HG03196 (cell line): ENCODE results near the gene GABRG3.

Experiments used
- ATAC-seq: cut with Tn5 transposase; IDR thresholded peaks from one replicate; pipeline ENCODE4 v1.9.1; 2021; ENCODE audit not compliant: unreplicated experiment

Gene GABRG3

DNA sequence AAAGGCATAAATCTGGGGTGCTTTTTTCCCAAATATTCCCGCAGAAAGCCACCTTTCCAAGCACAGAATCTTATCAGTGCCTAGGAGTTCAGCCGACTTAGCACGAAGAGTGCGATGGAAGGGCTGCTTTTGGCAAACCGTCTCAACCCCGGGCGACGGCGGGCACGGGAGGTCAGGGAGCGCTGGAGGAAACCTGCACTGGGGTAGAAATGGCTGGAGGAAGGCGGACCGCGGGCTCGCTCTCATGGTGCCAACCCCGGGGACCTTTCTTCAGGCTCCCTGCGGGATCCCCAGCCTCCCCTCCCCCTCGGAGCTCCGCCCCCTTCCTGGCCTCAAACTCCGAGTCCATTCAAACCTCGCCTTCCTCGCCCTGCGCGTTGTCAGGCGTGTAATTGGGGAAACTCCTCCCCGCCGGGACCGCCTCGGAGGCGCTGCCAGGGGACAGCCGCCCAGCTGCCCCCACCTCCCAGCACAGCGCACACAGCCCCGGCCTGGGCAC is at the start of gene GABRG3:
GABRG3 (plus strand) TSS at position 470 of the 499 bp plus-strand sequence.
- no peak for ATAC-seq

- no peak for ATAC-seq
These were observed 49.5 kb upstream of the GABRG3 start for GRCh38 chr15:26921433-26921832.

DNA sequence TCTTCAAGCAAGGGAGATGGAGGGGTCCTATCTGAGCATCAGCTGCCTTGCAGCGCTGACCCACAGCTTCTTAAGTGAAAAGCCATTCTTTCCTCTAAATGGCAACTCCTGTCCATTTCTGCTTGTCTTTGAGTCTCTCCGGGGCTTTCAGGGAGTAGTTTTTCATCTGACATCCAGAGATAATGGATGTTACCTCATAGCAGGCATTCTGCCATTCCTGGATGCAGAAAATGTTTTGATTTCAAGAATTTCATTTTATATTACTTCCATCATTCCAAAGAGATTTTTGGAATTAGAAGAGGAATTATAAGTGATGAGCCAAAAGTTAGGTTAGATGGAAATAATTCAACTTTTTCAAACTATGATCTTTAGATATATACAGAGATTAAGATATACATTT is 44.9 kb upstream of the GABRG3 start:
- no peak for ATAC-seq

- no peak for ATAC-seq
These were observed 42.9 kb upstream of the GABRG3 start for GRCh38 chr15:26928051-26928450.

DNA sequence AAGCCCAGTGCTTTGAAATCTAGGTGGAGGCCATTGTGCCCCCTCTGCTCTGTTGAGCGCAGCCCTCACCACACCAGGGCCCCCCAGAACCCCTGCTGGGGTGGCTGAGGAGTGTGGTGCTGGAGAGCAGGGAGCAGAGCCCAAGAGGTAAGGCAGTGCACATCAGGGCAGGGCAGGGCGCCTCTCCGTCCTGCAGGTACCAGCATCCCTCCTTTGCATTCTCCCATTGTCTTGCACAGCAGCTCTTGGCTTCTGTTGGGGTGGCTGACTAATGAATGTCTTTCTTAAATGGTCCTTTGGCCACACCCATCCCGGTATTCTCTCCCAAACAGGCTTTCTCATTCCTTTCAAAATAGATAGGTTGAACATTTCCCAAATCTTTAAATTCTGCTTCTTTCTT is 41.4 kb upstream of the GABRG3 start:
- no peak for ATAC-seq

DNA sequence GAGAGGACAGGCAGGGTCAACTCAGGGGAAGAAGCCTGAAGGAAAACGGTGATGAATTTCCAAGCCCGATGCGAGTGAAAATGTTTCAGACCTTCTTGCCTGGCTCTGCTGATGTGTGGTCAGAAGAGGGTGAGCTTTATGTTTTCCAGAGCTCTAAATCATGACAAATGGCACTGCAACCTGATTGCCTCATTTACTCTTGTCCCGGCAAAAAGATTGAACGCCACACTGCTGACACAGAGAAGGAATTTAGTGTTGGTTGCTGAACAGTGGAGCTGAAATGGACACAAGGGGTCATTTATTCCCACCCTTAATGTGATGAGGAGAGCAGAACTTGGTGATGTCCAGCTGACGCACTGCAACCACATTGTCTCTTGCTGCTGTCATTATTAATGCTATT is 36.1 kb upstream of the GABRG3 start:
- ATAC-seq: no peak

DNA sequence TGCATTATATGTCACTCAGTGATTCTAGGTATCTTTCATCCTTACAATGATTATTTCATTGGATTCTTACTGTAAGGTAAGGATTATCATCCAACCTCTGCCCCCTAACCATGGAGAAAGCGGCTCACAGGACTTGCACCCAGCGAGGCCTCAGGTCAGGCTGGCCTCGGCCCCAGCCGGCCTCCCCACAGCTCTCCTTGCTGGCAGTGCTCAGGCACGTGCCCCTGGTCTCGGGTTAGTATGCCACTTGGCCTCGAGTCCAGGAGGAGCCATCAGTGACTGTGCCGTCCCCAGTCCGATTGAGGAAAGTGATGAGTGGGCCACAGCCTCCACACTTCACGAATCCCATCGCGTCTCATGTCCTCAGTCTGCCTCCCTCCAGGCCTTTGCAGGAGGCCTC is 35.7 kb upstream of the GABRG3 start:
- no peak for ATAC-seq

GRCh38 chr15:26936502-26936901 is 34.5 kb upstream of the GABRG3 start:
- ATAC-seq: no peak

- no peak for ATAC-seq
These were observed 33.8 kb upstream of the GABRG3 start for GRCh38 chr15:26937134-26937533.

- no peak for ATAC-seq
These were observed 31.6 kb upstream of the GABRG3 start for GRCh38 chr15:26939398-26939797.

- ATAC-seq: no peak
These were observed 29.5 kb upstream of the GABRG3 start for GRCh38 chr15:26941489-26941888.

DNA sequence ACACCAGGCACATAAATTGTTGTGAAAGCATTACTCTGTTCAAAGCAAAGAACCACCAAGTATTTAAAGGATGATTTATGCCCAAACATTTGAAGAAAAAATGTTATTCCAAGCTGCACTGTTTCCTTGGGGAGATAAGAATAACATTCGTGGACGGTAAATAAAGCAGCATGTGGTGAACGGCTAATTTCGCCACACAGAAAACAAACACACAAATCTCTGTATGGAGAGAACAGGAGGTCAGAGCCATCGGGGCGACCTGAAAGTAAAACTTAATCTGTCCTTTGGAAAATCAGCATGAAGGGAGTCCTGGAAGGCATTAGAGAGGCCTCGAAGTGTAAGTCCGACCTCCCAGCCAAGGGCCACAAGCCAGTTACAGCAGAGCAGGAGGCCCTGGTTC is 27.1 kb upstream of the GABRG3 start:
- no peak for ATAC-seq

GRCh38 chr15:26945046-26945445 is 25.9 kb upstream of the GABRG3 start:
- no peak for ATAC-seq

DNA sequence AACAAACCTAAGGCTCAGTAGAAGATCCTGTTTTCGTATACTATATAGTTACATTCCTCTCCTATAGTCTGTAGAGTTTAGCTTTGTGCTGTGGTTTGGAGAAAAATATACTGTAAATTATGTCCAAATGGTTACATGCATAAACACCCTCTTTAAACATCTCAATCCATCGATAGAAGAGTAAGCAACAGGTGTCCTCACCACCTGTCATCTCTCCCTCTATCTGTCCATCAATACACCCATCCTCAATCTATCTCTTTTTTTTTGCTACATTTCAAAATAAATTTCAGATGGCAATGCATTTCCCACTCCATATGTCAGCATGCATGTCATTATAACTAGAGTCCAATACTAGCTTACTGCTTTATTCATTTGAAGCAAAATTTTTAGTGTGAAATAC is 21.0 kb upstream of the GABRG3 start:
- no peak for ATAC-seq

DNA sequence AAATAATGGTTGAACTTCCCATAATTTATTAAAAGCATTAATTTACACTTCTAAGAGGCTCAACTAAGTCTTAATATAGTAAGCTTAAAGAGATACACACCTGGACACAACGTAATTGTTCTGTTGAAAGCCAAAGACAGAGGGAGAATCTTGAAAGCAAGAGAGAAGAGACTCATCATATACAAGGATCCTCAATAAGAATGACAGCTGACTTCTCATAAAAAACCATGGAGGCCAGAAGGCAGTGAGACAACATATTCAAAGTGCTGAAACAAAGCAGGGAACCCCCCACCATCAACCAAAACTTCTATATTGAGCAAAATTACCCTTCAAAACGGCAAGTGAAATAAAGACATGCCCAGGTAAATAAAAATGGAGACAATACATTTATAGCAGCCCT is 16.6 kb upstream of the GABRG3 start:
- ATAC-seq: no peak

GRCh38 chr15:26967719-26968269 is 3.2 kb upstream of the GABRG3 start:
- ATAC-seq: no peak

DNA sequence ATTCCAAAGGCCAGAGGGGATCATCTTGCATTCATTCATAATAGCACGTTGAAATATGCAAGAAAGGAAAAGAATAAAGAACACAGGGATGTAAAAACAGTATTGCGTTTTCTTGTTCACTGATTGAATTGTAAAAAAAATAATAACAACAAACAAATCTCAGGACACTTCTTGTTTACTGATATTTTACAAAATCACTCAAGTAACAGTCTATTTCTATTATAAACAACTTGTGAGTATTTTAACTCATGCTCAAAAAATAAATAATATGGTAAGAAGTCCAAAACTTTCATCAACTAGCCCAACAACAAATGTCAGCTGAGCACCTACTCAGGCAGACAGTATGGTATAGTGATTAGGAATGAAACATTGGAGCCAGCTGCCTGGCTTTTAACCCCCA is 2.2 kb upstream of the GABRG3 start:
- ATAC-seq: no peak

DNA sequence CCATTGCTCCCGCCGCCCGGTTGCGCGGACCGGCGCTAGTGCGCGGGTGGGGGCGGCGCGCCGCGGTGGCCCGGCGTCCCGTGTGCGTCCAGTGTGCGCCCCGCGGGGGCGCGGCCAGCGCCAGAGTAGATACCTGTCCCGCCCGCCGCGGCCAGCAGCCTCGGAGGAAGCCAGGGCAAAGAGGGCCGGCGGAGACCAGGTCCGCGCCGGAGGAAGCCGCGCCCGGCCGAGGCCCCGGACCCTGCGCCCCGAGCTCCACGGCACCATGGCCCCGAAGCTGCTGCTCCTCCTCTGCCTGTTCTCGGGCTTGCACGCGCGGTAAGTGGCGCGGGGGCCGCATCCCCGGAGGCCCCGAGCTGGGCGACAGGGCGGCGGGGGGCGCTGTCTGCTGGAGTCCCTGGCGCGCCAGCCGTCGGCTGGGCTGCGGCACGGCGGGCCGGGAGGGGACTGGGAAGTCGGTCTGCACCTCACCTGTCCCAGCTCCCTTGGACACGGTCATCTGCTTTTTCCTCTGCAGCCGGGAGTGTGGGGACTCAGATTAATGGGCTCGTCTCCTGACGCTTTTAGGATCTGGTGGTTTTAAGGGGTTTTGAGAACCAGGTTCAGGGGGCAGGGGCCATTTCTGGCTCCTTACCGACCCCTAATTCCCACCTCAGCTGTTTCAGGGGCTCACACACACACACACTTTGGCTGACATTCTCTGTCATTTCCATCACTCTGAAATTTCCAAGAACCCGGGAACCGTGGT is 464 bp downstream of the GABRG3 start:
- no peak for ATAC-seq

GRCh38 chr15:26972636-26973035 is 1.7 kb downstream of the GABRG3 start:
- ATAC-seq: no peak

DNA sequence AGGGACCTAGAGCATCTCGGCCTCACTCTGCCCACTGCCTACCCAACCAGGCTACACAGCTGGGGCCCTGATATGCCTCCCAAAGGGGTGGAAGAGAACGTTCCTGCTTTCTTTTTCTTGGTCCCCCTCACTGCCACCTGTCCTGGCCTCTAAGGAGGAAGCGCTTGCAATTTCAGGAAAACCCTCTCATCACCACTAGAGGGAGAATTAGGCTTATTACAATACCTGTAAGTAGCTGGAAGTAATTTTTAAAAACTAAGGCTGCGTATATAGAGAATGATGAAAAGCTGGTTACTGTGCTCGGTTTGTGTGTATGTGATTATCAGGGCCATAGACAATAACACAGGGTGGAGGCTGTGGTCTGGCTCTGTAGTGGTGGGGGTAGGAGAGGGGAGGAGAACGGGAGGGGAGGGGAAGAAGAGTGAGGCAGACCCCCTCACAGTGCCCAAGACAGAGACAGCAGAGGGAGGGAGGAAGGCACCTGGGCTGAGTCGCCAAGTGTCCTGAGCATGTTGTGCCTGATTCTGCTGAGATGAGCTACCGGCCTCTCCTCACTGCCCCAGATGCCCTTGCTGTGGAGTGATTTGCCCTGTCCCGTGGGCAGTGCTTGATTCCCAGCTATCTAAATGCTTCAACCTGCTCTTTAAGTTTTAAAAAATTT is 3.3 kb downstream of the GABRG3 start:
- ATAC-seq: no peak

DNA sequence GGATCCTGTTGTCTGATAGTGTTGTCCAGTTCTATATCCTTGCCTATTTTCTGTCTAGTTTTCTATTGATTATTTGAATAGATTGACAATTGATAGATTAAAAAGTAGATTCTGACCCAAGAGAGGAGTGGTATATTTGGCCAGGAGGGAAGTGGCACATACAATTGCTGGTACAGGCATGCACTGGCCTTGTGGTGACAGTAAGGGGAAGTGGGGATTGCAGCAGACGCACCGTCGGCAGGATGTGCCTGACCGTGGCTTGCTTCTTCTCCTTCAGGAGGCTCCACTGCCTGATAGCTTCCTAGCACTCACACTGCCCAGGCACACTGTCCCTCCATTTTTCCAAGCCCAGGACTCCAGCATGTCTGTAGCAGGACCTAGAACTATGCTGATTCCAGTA is 10.5 kb downstream of the GABRG3 start:
- ATAC-seq: no peak

GRCh38 chr15:26983822-26984221 is 12.8 kb downstream of the GABRG3 start:
- no peak for ATAC-seq
